Activated naive CD4-positive, alpha-beta T cell treated with anti-CD3 and anti-CD28 coated beads, Interleukin-2, amount 10 ng/mL, durations not matched to agents 7 days and 5 days (primary cell): ENCODE measurements around the gene SIK3.
"Not testable (repeated sequence)": the region's sequence is repeated elsewhere in the genome, so short reads cannot be mapped to it uniquely, and the experiment has no call there.

Experiments used
- CTCF ChIA-PET: fragments of 350-600 bp; sonication (Branson Sonifier 250); formaldehyde crosslinking; loops from one replicate; lab custom pipeline; 2021; ENCODE audit warnings: antibody characterized with exemption; lab: Charles Lee
- DNase-seq: peaks from one replicate; pipeline ENCODE4 v3.0.0-alpha.2; 2020
- H3K27ac Mint-ChIP-seq: one replicate; pipeline ENCODE4 v1.8.0; 2021; ENCODE audit warnings: mild to moderate bottlenecking, moderate library complexity, mixed read lengths
- H3K27me3 Mint-ChIP-seq: one replicate; pipeline ENCODE4 v1.8.0; 2021; ENCODE audit warnings: mild to moderate bottlenecking, mixed read lengths
- H3K36me3 Mint-ChIP-seq: one replicate; pipeline ENCODE4 v1.8.0; 2021; ENCODE audit warnings: mixed read lengths
- H3K4me1 Mint-ChIP-seq: one replicate; pipeline ENCODE4 v1.8.0; 2021; ENCODE audit warnings: mixed read lengths
- H3K4me3 Mint-ChIP-seq: one replicate; pipeline ENCODE4 v1.8.0; 2021; ENCODE audit warnings: mild to moderate bottlenecking, moderate library complexity, mixed read lengths
- H3K9me3 Mint-ChIP-seq: one replicate; pipeline ENCODE4 v1.8.0; 2021; ENCODE audit warnings: mixed read lengths

SIK3 gene

GRCh38 chr11:117058761-117059261, 39.4 kb downstream of the SIK3 start:
- Mint-ChIP-seq H3K36me3 (peaks cover 2% of the 10 kb centered on the region), H3K9me3 (no peaks in the 10 kb centered on the region), H3K4me3 (no peak overlapping the region), H3K27me3 (no peaks in the 10 kb centered on the region), H3K27ac (no peak overlapping the region), H3K4me1 (peaks cover 20% of the 10 kb centered on the region)
- CTCF ChIA-PET: interaction anchor here (0.7 kb wide), 1 partner anchor 827 kb away, joined by 4 read pairs; no protein-coding TSS in a partner anchor
- DNase-seq: no peak

DNA sequence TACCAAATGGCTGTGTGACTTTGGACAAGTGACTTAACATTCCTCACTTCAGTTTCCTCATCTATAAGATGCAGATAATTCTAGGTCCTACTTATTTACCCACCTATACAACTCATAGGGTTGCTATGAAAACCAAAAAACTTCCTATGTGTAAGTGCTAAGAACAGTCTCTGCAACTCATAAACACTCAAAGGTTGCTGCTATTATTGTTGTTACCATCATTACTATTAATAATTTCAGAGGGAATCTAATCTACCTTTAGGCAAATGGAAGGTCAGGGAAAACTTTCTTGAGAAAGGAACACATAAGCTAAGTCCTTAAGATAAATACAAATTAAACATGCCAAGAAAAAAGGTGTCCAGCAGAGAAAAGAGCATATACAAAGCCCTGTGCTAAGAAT, 40.5 kb downstream of the SIK3 start:
- CTCF ChIA-PET: interaction anchor here (0.7 kb wide), 1 partner anchor 25 kb away, joined by 5 read pairs; no protein-coding TSS in a partner anchor
- Mint-ChIP-seq H3K27ac (no peak overlapping the region), H3K4me3 (no peak overlapping the region), H3K4me1 (peaks cover 12% of the 10 kb centered on the region), H3K27me3 (no peaks in the 10 kb centered on the region), H3K36me3 (peaks cover 2% of the 10 kb centered on the region), H3K9me3 (no peaks in the 10 kb centered on the region)
- no peak for DNase-seq

GRCh38 chr11:117057317-117057716, 40.9 kb downstream of the SIK3 start:
- Mint-ChIP-seq H3K27me3 (no peaks in the 10 kb centered on the region), H3K36me3 (peaks cover 2% of the 10 kb centered on the region), H3K9me3 (no peaks in the 10 kb centered on the region), H3K27ac (no peak overlapping the region), H3K4me3 (no peak overlapping the region), H3K4me1 (peaks cover 8% of the 10 kb centered on the region)
- no peak for DNase-seq
- CTCF ChIA-PET: interaction anchor here (0.7 kb wide), 1 partner anchor 26 kb away, joined by 5 read pairs; no protein-coding TSS in a partner anchor

DNA sequence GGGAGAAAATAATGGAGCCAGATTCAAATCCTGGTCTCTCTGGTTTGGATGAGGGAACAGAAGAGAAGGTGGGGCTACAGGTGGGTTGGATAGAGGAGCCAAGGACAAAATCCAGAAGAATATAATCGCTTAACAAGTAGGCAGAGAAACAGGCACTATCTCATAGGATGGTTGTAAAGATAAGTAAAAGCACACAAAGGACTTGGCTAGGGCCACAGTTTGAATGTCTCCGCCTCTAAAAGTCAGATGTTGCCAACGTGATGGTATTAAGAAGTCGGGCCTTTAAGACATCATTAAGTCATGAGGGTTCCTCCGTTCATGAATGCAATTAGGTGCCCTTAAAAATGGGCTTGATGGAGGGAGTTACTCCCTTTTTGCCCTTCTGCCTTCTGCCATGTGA, 42.8 kb downstream of the SIK3 start:
- no peak for DNase-seq
- H3K4me3 Mint-ChIP-seq: no peak overlapping the region
- peaks cover 6% of the 10 kb centered on the region for H3K4me1 Mint-ChIP-seq
- H3K36me3 Mint-ChIP-seq: peaks cover 2% of the 10 kb centered on the region
- CTCF ChIA-PET: no interaction called here
- no peaks in the 10 kb centered on the region for H3K9me3 Mint-ChIP-seq
- no peak overlapping the region for H3K27ac Mint-ChIP-seq
- no peaks in the 10 kb centered on the region for H3K27me3 Mint-ChIP-seq

DNA sequence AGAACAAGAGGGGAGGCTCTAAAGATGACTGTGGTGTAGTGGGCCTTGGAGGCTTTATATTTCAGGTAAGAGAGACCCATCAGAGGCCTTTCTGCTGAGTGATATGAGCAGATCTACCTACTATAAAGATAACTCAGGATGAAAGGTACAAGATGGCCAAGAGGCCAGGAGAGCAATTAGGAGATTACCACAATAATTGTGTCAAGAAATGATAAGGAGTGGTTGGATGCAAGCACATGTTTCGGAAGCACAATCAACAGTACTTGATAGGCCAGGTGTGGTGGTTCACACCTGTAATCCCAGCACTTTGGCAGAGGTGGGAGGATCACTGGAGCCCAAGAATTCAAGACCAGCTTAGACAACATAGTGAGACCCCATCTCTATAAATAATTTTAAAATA, 43.8 kb downstream of the SIK3 start:
- H3K4me1 Mint-ChIP-seq: peaks cover 2% of the 10 kb centered on the region
- H3K4me3 Mint-ChIP-seq: no peak overlapping the region
- CTCF ChIA-PET: interaction anchor here (0.6 kb wide), 1 partner anchor 1860 kb away, joined by 3 read pairs; no protein-coding TSS in a partner anchor
- H3K9me3 Mint-ChIP-seq: no peaks in the 10 kb centered on the region
- H3K36me3 Mint-ChIP-seq: peaks cover 2% of the 10 kb centered on the region
- no peak for DNase-seq
- no peaks in the 10 kb centered on the region for H3K27me3 Mint-ChIP-seq
- H3K27ac Mint-ChIP-seq: no peak overlapping the region

DNA sequence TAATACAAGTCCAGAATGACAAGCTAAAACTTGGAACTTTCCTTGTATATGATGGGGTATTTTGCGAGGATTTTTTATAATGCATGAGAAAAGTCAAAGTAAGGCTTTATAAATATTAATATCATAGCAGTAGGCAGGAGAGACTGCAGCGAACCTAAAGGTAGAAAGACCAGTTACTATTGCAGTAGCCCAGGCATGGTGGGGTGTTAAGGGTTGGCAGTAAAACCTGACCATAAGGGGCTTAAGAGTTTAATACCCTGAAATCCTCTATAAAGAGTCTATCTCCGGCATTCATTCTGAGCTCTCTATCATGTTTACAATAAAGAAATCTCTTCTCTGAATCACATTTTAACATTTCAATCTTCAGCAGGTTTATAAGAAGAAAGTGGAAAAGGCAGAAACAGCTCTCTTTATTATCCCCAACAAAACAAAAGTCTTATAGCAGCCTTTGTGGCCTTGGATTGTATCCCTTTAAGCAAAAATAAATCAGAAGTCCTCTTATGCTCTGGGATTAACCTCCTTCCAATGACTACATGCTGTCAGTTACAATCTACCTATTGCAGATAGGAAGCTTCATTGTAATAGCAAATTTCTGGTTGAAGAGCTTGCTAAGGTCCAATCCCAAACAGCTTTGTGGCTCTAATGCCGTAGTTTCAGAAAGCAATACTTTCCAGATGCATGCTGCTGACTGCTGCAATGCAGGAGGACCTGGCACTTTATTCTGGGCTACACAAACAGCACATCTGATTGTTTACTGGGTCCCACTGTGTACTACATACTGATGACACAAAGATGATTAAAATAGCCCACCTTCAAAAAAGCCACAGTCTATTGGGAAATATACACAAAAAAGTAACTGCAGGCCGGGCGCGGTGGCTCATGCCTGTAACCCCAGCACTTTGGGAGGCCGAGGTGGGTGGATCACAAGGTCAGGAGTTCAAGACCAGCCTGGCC, 45.8 kb downstream of the SIK3 start:
- H3K9me3 Mint-ChIP-seq: no peaks in the 10 kb centered on the region
- no peaks in the 10 kb centered on the region for H3K4me1 Mint-ChIP-seq
- no peak overlapping the region for H3K27ac Mint-ChIP-seq
- DNase-seq: no peak
- H3K36me3 Mint-ChIP-seq: peaks cover 2% of the 10 kb centered on the region
- CTCF ChIA-PET: interaction anchor here (0.8 kb wide), 1 partner anchor 10 kb away, joined by 3 read pairs; no protein-coding TSS in a partner anchor
- H3K4me3 Mint-ChIP-seq: no peak overlapping the region
- no peaks in the 10 kb centered on the region for H3K27me3 Mint-ChIP-seq

DNA sequence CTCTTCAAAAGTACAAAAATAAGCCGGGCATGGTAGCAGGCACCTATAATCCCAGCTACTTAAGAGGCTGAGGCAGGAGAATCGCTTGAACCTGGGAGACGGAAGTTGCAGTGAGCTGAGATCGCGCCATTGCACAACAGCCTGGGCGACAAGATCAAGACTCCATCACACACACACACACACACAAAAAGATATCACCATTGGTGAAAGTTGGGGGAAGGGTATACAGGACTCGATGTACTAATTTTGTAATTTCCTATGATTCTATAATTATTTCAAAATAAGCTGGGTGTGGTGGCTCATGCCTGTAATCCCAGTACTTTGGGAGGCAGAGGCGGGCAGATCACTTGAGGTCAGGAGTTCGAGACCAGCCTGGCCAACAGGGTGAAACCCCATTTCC, 48.1 kb downstream of the SIK3 start:
- H3K27ac Mint-ChIP-seq, H3K36me3 Mint-ChIP-seq, H3K4me3 Mint-ChIP-seq, H3K27me3 Mint-ChIP-seq, H3K4me1 Mint-ChIP-seq, H3K9me3 Mint-ChIP-seq, DNase-seq: not testable (repeated sequence)
- CTCF ChIA-PET: interaction anchor here (1.1 kb wide), 1 partner anchor 56 kb away, joined by 3 read pairs; no protein-coding TSS in a partner anchor

DNA sequence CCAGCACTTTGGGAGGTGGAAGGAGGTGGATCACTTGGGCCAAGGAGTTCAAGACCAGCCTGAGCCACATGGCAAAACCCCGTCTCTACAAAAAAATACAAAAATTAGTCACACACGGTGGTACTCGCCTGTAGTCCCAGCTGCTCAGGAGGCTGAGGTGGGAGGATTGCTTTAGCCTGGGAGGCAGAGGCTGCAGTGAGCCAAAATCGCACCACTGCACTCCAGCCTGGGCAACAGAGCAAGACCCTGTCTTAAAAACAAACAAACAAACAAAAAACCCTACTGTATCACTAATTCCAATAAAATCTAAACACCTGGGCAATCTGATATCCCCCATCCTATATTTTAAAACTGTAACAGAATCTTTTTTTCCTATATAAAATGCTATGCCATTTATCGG, 51.6 kb downstream of the SIK3 start:
- DNase-seq, H3K36me3 Mint-ChIP-seq, H3K4me3 Mint-ChIP-seq, CTCF ChIA-PET, H3K27me3 Mint-ChIP-seq, H3K27ac Mint-ChIP-seq, H3K9me3 Mint-ChIP-seq, H3K4me1 Mint-ChIP-seq: not testable (repeated sequence)

- Mint-ChIP-seq H3K27me3 (no peaks in the 10 kb centered on the region), H3K27ac (no peak overlapping the region), H3K4me3 (no peak overlapping the region), H3K4me1 (peaks cover 7% of the 10 kb centered on the region), H3K36me3 (peaks cover 6% of the 10 kb centered on the region), H3K9me3 (no peaks in the 10 kb centered on the region)
- DNase-seq: no peak
- CTCF ChIA-PET: interaction anchor here (1.4 kb wide), 1 partner anchor 13 kb away, joined by 3 read pairs; no protein-coding TSS in a partner anchor
Observed at GRCh38 chr11:117045956-117046355, 52.3 kb downstream of the SIK3 start.

DNA sequence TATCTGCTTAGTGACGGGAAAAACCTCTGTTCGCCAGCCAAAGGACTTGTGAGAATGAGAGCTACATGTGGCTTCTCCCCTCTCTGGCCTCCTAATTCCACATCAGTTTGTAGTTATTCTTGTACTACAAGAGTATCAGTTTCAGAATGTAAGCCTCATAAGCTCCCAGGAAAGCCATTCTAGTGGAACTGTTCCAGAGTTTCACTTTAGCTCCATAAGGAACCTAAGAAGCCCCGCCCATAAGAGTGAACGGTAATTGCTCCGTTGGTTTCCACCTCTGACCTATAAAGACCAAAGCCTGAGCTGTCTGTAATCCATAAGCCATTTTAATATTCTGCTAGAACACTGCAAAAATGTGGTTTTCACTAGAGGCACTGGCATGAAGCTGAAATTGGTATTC, 53.0 kb downstream of the SIK3 start:
- Mint-ChIP-seq H3K27ac (no peak overlapping the region), H3K27me3 (no peaks in the 10 kb centered on the region), H3K4me1 (peaks cover 7% of the 10 kb centered on the region), H3K36me3 (peaks cover 6% of the 10 kb centered on the region), H3K4me3 (no peak overlapping the region), H3K9me3 (no peaks in the 10 kb centered on the region)
- CTCF ChIA-PET: interaction anchor here (1.4 kb wide), 1 partner anchor 12 kb away, joined by 3 read pairs; no protein-coding TSS in a partner anchor
- no peak for DNase-seq

- Mint-ChIP-seq H3K36me3 (peaks cover 6% of the 10 kb centered on the region), H3K4me1 (peaks cover 10% of the 10 kb centered on the region), H3K9me3 (no peaks in the 10 kb centered on the region), H3K27me3 (no peaks in the 10 kb centered on the region), H3K4me3 (no peak overlapping the region), H3K27ac (no peak overlapping the region)
- CTCF ChIA-PET: interaction anchor here (1.4 kb wide), 1 partner anchor 11 kb away, joined by 3 read pairs; no protein-coding TSS in a partner anchor
- no peak for DNase-seq
Observed at GRCh38 chr11:117044287-117045035, 53.8 kb downstream of the SIK3 start.

DNA sequence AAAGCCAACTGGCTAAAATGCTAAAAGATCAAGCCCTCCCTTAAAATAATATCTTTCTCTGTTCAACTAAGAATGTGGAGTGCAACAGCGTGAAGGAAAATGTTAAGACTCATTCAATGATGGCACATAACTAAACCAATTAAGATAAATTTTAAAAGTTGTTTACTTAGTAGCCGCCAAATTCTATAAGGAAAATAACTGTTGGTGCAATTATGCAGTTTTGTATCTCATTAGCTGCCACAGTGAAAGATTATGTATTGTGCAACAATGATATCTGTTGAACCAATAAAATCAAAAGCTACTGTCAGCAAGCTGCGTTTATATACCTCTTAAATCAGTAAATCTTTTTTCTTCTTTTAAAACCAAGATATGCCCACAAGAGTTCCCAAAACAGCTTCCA, 55.5 kb downstream of the SIK3 start:
- peaks cover 17% of the 10 kb centered on the region for H3K4me1 Mint-ChIP-seq
- H3K27me3 Mint-ChIP-seq: no peaks in the 10 kb centered on the region
- H3K36me3 Mint-ChIP-seq: peaks cover 6% of the 10 kb centered on the region
- H3K9me3 Mint-ChIP-seq: no peaks in the 10 kb centered on the region
- no peak overlapping the region for H3K27ac Mint-ChIP-seq
- H3K4me3 Mint-ChIP-seq: no peak overlapping the region
- no peak for DNase-seq
- CTCF ChIA-PET: interaction anchor here (0.6 to 0.8 kb wide), 2 partner anchors 10 to 120 kb away, joined by 3 read pairs; no protein-coding TSS in a partner anchor

DNA sequence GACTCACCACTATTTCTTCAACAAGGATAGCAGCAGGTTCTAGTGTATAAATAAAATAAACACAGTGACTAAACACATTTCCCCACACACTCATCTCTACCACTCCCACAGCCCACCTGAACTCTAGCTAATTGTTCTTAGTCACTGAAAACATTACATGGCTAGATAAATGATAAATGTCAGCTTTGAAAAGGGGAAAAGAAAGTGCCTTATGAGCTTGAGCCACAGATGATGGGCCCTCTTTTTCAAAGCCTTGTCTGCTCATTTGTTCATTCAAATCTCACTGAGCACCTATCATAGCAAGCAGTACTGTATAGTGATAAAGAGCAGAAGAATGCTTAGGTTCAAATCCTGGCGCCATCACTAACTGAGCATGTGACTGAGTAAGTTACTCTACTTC, 58.3 kb downstream of the SIK3 start:
- no peak for DNase-seq
- Mint-ChIP-seq H3K27me3 (no peaks in the 10 kb centered on the region), H3K4me1 (peaks cover 25% of the 10 kb centered on the region), H3K4me3 (no peak overlapping the region), H3K27ac (no peak overlapping the region), H3K9me3 (no peaks in the 10 kb centered on the region), H3K36me3 (peaks cover 5% of the 10 kb centered on the region)
- CTCF ChIA-PET: no interaction called here

- Mint-ChIP-seq H3K27me3 (no peaks in the 10 kb centered on the region), H3K4me1 (peaks cover 23% of the 10 kb centered on the region), H3K27ac (no peak overlapping the region), H3K9me3 (no peaks in the 10 kb centered on the region), H3K4me3 (no peak overlapping the region), H3K36me3 (peaks cover 5% of the 10 kb centered on the region)
- DNase-seq: no peak
- CTCF ChIA-PET: no interaction called here
Observed at GRCh38 chr11:117039270-117039669, 59.0 kb downstream of the SIK3 start.
